Body of pancreas (tissue), 4 donors: ENCODE results near the gene AUTS2. TPM values are rescaled to one million over a fixed set of nuclear protein-coding genes. Genes with fewer than 3 reads are reported as not detected.
A peak's percentile ranks its signal among the peaks of the same experiment; 100 is the strongest.

Source experiments
- ATAC-seq: fragments of 150-250 bp; one replicate; pipeline ENCODE4 v1.9.1; 2016
- DNase-seq, 4 donors: peaks; one replicate each; pipeline ENCODE4 v3.0.0-alpha.2; 2019
- H3K27ac ChIP-seq, 4 donors: fragments of 200-600 bp; sonication (generic); 1 replicate in 3 of 4; 2 replicates in 1 of 4; pipeline versions ENCODE4 v1.5.1 to v1.6.1; 2016 to 2019; ENCODE audit warnings: mild to moderate bottlenecking in 1 of 4, mixed read lengths in 1 of 4, moderate library complexity in 1 of 4
- H3K27me3 ChIP-seq, 2 donors: fragments of 200-600 bp; sonication (generic); one replicate each; pipeline ENCODE4 v1.6.0; 2016; ENCODE audit warnings: mild to moderate bottlenecking in 1 of 2
- H3K36me3 ChIP-seq, 2 donors: fragments of 200-600 bp; sonication (generic); replicated peaks in 1 of 2; 2 replicates each; pipeline ENCODE4 v1.5.1; 2016; ENCODE audit warnings: low read depth in 2 of 2; ENCODE audit not compliant: insufficient read depth in 1 of 2
- H3K4me1 ChIP-seq: fragments of 200-600 bp; sonication (generic); one replicate; pipeline ENCODE4 v1.6.0; 2016
- H3K4me3 ChIP-seq, 2 donors: fragments of 200-600 bp; sonication (generic); 1 replicate in 1 of 2; 2 replicates in 1 of 2; pipeline ENCODE4 v1.5.1; 2016 to 2019
- H3K9me3 ChIP-seq, 3 donors: fragments of 200-600 bp; sonication (generic); 1 replicate in 2 of 3; 2 replicates in 1 of 3; pipeline ENCODE4 v1.5.1; 2016
- POLR2A ChIP-seq, 3 donors: fragments of 450-650 bp; IDR thresholded peaks; one replicate each; pipeline ENCODE4 v1.6.1; 2016; ENCODE audit warnings: antibody characterized with exemption in 3 of 3, mild to moderate bottlenecking in 2 of 3
- whole genome bisulfite sequencing, 2 donors: methylation state at CpG; one replicate each; pipeline ENCODE4 v1.1.5; 2017; 5-methylcytosine and 5-hydroxymethylcytosine counted together
- intact Hi-C: fragments of 100-400 bp; cut with DNase I; formaldehyde crosslinking; loops from one replicate; pipeline ENCODE4 v1.15.1; 2023
- total RNA-seq, 2 donors: library from RNA; depleted of rRNA; stranded (reverse); fragments of >200 nt; gene quantifications; one replicate each; pipeline ENCODE4 v1.1.0, GENCODE V29; 2016
- TF ChIP-seq, protein P1 (sequence below), 7 experiments: fragments of 450-650 bp in 4 of 7; fragments of 200-600 bp in 3 of 7; sonication (generic) in 3 of 7; IDR thresholded peaks; one replicate each; pipeline ENCODE4 v1.5.1; 2016 to 2019; ENCODE audit warnings: antibody characterized with exemption in 7 of 7

Gene AUTS2
- total RNA-seq, 2 donors from 2014 or later, result 11.7 to 18.5 TPM

DNA sequence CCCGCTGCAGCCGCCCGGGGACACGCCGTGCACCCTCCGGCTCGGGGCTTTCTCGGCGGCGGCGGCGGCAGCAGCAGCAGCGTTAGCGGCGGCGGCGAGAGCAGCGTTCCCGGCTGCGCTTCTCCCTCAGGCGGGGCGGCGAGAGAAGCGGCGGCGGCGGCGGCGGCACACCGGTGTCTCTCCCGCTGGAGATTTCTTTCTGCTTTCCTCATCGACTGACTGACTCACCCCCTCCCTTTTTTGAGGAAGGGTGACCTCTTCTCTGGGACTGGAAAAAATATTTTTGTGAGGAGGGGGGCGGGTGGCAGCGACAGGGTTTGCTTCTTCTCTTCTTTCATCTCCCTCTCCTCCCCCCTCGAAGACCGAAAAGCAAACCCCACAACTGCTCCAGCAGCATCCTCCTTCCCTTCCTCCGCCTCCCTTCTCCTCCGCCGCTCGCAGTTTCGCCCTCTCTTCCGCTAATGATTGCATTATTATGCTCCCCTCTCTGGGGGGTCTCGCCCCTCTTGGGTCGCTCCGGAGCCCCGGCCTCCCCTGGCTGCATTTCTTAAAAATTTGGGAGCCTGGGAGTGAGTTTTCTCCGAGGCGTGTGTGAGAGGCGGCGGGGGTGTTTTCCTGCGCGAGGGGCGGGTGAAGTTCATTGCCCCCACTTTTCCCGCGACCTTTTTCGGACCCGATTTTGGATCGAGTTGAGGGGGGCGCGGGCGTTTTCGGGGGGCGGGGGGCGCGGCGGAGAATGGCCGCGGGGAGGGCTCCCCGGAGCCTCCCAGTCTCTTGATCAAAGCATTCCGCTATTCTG lies 411 bp downstream of the AUTS2 start:
- ATAC-seq, result no peak
- Histone ChIP-seq H3K4me3 (peak overlapping the region; percentile 10 to 58), H3K4me1 (peaks cover 28% of the 10 kb centered on the region), H3K9me3 (no peaks in the 10 kb centered on the region), H3K27ac (peak overlapping the region; percentile 24 to 90 (median 68)), H3K36me3 (no peaks in the 10 kb centered on the region), H3K27me3 (no peaks in the 10 kb centered on the region)
- peak in 1 of 4 donors; percentile 11 for DNase-seq
- intact Hi-C loops, result no loop called here
- 1% methylated on average over 45 to 68 of the region's 70 CpGs for WGBS, 2 donors
- TF ChIP-seq, protein P1, sequence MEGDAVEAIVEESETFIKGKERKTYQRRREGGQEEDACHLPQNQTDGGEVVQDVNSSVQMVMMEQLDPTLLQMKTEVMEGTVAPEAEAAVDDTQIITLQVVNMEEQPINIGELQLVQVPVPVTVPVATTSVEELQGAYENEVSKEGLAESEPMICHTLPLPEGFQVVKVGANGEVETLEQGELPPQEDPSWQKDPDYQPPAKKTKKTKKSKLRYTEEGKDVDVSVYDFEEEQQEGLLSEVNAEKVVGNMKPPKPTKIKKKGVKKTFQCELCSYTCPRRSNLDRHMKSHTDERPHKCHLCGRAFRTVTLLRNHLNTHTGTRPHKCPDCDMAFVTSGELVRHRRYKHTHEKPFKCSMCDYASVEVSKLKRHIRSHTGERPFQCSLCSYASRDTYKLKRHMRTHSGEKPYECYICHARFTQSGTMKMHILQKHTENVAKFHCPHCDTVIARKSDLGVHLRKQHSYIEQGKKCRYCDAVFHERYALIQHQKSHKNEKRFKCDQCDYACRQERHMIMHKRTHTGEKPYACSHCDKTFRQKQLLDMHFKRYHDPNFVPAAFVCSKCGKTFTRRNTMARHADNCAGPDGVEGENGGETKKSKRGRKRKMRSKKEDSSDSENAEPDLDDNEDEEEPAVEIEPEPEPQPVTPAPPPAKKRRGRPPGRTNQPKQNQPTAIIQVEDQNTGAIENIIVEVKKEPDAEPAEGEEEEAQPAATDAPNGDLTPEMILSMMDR (IDR thresholded peaks at IDR 0.05), result no peak
- TF ChIP-seq POLR2A (IDR thresholded peaks at IDR 0.05), result peak in 1 of 3 donors; percentile 23

DNA sequence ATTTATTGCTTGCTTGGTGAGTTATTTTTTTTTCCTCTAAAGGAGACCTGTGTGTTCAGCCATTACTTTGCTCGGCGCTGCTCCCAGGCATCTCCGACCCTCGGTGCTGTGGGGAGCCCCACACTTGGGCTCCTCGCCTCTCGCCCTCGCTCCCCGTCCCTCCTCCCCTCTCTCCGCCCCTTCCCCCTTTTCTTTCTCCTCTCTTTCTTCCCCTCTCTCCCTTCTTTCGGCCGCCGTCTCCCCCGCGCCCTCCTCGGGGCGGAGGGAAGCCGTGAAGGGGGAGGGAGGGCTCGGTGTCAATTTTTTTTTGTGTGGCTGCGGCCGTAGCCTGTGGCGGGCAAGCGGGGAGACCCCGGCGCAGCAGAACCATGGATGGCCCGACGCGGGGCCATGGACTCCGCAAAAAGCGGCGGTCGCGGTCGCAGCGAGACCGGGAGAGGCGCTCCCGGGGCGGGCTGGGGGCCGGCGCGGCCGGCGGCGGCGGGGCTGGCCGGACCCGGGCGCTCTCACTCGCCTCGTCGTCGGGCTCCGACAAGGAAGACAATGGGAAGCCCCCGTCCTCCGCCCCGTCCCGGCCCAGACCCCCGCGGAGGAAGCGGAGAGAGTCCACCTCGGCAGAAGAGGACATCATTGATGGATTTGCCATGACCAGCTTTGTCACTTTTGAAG lies 1.1 kb downstream of the AUTS2 start:
- Histone ChIP-seq H3K27ac (peak overlapping the region in 1 of 4 donors; percentile 90), H3K36me3 (no peaks in the 10 kb centered on the region), H3K9me3 (no peaks in the 10 kb centered on the region), H3K4me1 (peaks cover 28% of the 10 kb centered on the region), H3K4me3 (peak overlapping the region; percentile 10 to 58), H3K27me3 (no peaks in the 10 kb centered on the region)
- ATAC-seq (no peak), DNase-seq (peak in 2 of 4 donors; percentile 14)
- TF ChIP-seq, protein P1 (IDR thresholded peaks at IDR 0.05), result no peak
- TF ChIP-seq POLR2A (IDR thresholded peaks at IDR 0.05), result no peak
- intact Hi-C loops, result no loop called here
- 1% methylated on average over 24 to 53 of the region's 61 CpGs for WGBS, 2 donors

DNA sequence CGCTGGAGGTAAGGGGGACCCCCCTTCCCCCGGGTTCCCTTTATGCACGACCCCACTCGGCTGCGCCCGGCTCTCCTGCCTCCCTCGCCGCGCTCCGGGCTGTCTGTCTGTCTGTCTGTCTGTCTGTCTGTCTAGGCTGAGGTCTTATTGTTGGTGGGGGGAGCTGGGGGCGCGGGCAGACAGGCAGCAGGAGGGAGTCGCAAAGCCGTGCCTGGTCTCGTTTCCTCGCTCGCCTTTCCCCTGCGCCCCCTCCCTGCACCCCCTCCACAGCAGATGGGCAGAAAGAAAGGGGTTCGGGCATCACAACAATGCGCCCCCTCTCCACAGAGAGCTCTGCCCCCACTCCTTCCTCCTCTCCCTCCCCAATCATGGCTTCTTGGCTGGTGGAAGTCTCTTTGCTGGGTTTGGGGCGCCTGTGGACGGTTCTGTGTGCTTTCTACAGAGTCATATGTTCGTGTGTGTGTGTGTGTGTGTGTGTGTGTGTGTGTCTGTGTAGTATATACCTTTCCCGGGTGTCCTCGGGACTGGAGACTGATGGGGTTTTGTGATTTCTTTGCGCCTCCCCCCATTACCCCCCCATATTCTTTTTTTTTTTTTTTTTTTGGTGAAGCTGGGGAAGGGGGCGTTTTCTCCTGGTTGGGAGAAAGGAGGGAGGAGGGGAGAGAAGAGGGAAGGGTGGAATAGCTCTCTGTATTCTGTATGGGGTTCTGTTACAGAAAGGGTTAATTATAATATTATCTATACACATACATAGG lies 1.9 kb downstream of the AUTS2 start:
- no peaks in the 10 kb centered on the region for H3K36me3 ChIP-seq
- intact Hi-C loops, result no loop called here
- H3K4me3 ChIP-seq, result peak overlapping the region; percentile 10 to 58
- TF ChIP-seq, protein P1 (IDR thresholded peaks at IDR 0.05), result no peak
- no peak for TF ChIP-seq POLR2A (IDR thresholded peaks at IDR 0.05)
- no peaks in the 10 kb centered on the region for H3K27me3 ChIP-seq
- peaks cover 28% of the 10 kb centered on the region for H3K4me1 ChIP-seq
- WGBS, 2 donors, result 0 to 1% methylated on average over 7 to 27 of the region's 27 CpGs
- no peak for ATAC-seq
- DNase-seq, result peak in 1 of 4 donors; percentile 8
- no peaks in the 10 kb centered on the region for H3K9me3 ChIP-seq
- no peak overlapping the region for H3K27ac ChIP-seq

DNA sequence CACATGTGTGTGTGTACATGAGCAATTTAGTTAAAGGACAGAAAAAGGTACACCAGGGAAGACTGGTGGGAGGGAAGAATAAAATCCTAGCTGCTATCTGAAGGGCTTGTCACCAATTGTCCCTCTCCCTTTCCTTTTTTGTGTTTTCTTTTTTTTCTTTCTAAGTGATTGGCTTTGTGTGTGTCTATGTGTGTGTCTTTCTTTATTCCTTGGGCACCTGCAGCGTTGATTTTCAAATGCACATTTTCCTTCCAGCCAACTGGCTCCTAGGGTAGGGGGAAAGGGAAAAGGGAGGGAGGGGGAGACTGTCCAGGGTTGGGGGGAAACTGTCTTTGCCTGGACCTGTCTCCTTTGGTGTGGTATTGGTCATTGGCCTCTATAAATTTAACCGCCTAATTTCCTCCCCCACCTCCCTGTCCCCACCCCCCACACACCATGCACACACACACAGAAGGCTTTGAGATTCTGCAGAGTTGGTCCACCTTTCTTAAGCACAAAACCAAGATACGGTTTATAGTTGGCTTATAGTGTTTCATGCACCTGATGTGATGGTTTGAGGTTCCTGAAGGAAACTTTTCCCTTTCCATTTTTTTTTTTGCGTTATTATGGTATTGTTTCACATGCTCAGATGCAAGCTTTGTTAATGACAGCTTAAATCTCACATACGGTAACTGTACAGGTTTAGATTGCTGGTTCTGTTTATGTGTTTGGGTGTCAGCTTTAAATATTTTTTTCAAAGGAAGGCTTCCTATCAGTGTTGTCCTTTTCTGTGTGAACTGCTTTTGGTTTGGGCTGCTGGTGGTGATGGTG lies 2.6 kb downstream of the AUTS2 start:
- 68 to 80% methylated on average over 5 of the region's 5 CpGs for whole genome bisulfite sequencing, 2 donors
- intact Hi-C loops, result no loop called here

More for the DNA sequence above, 2.6 kb downstream of the AUTS2 start:
- Histone ChIP-seq H3K4me1 (peaks cover 28% of the 10 kb centered on the region), H3K36me3 (no peaks in the 10 kb centered on the region), H3K27ac (no peak overlapping the region), H3K27me3 (no peaks in the 10 kb centered on the region), H3K9me3 (no peaks in the 10 kb centered on the region), H3K4me3 (no peak overlapping the region)
- ATAC-seq (no peak), DNase-seq (no peak)
- TF ChIP-seq, protein P1 (IDR thresholded peaks at IDR 0.05), result no peak
- no peak for TF ChIP-seq POLR2A (IDR thresholded peaks at IDR 0.05)
